K562 (cell line): ENCODE data around the gene PCK2. TPM values are rescaled to one million over a fixed set of nuclear protein-coding genes. Genes with fewer than 3 reads are reported as not detected.

Experiments
- ATAC-seq: fragments of 200-7000 bp; cut with Tn5 transposase; 3 replicates; pipeline ENCODE4 v1.9.1; 2020; ENCODE audit warnings: moderate library complexity
- BruUV-seq: library from RNA; stranded (reverse); fragments of 400-500 nt; replicated peaks from 2 replicates; lab custom pipeline; 2021; lab: Mats Ljungman, UMichigan
- CTCF ChIA-PET: fragments of 300-600 bp; formaldehyde crosslinking; extraction: SDS; loops from one replicate; lab custom pipeline; 2021; ENCODE audit warnings: low intra/inter-chr PET ratio; lab: Yijun Ruan, JAX
- POLR2A ChIA-PET: fragments of 300-600, 350-650 bp; sonication (Branson Sonifier 250); formaldehyde crosslinking; extraction: SDS; loops from one replicate; lab custom pipeline; 2021; ENCODE audit warnings: antibody characterized with exemption, inconsistent platforms; lab: Yijun Ruan, JAX
- DNase-seq, 4 experiments: peaks; one replicate each; pipeline versions ENCODE4 v3.0.0 to v3.0.0-alpha.2; 2011 to 2018; ENCODE audit warnings: low spot score in 3 of 4, mixed read lengths in 3 of 4; ENCODE audit errors: extremely low read depth in 1 of 4
- FAIRE-seq: peaks from 2 replicates; lab custom pipeline; 2011; peaks lifted over from hg19 to GRCh38; lab: Jason Lieb, UNC
- H2AFZ ChIP-seq: 2 replicates; pipeline ENCODE4 v1.6.0; 2011; ENCODE audit warnings: low read depth, low read length, control low read depth, inconsistent platforms
- H3K27ac ChIP-seq: fragments of 200-600 bp; 3 replicates; pipeline ENCODE4 v1.8.0; 2011; ENCODE audit warnings: low read depth, mild to moderate bottlenecking, control low read depth, inconsistent platforms, low read length, moderate library complexity, mixed read lengths; ENCODE audit errors: extremely low read depth
- H3K27me3 ChIP-seq, 2 experiments: fragments of 300-600 bp in 1 of 2; 2 replicates in 1 of 2; 3 replicates in 1 of 2; pipeline versions ENCODE4 v1.6.0 to v1.8.0; 2011; ENCODE audit warnings: inconsistent platforms in 2 of 2, low read length in 2 of 2, mild to moderate bottlenecking in 1 of 2, mixed read lengths in 1 of 2, moderate library complexity in 1 of 2; ENCODE audit not compliant: control insufficient read depth in 2 of 2, insufficient read depth in 2 of 2
- H3K36me3 ChIP-seq: fragments of 300-600 bp; 3 replicates; pipeline ENCODE4 v1.8.0; 2011; ENCODE audit warnings: mild to moderate bottlenecking, low read length, inconsistent platforms; ENCODE audit not compliant: control insufficient read depth, insufficient read depth
- H3K4me1 ChIP-seq, 2 experiments: fragments of 200-600 bp in 1 of 2; replicated peaks in 1 of 2; 2 replicates in 1 of 2; 3 replicates in 1 of 2; pipeline versions ENCODE4 v1.5.1 to v1.8.0; 2011; ENCODE audit warnings: inconsistent platforms in 2 of 2, low read length in 2 of 2, mild to moderate bottlenecking in 1 of 2, mixed read lengths in 1 of 2, moderate library complexity in 1 of 2; ENCODE audit not compliant: control insufficient read depth in 2 of 2, insufficient read depth in 2 of 2
- H3K4me2 ChIP-seq: 2 replicates; pipeline ENCODE4 v1.6.1; 2011; ENCODE audit warnings: low read length, control low read depth, inconsistent platforms, mixed read lengths; ENCODE audit not compliant: insufficient read depth
- H3K4me3 ChIP-seq: fragments of 200-600 bp; sonication (generic), shearing (Covaris generic); 2 replicates; pipeline ENCODE4 v1.5.1; 2016; ENCODE audit warnings: control low read depth, inconsistent platforms
- H3K79me2 ChIP-seq: fragments of 200-600 bp; 3 replicates; pipeline ENCODE4 v1.8.0; 2011; ENCODE audit warnings: low read length, inconsistent platforms; ENCODE audit not compliant: control insufficient read depth, insufficient read depth
- H3K9ac ChIP-seq, 2 experiments: 2 replicates each; pipeline versions ENCODE4 v1.6.0 to v1.6.1; 2011; ENCODE audit warnings: low read depth in 2 of 2, low read length in 2 of 2, control low read depth in 1 of 2, inconsistent platforms in 1 of 2, mild to moderate bottlenecking in 1 of 2, mixed read lengths in 1 of 2; ENCODE audit not compliant: insufficient read depth in 1 of 2
- H3K9me1 ChIP-seq: one replicate; pipeline ENCODE4 v1.6.0; 2011; ENCODE audit warnings: inconsistent platforms, mild to moderate bottlenecking, low read length, moderate library complexity; ENCODE audit not compliant: control insufficient read depth, insufficient read depth
- H3K9me3 ChIP-seq: replicated peaks from 2 replicates; pipeline ENCODE4 v1.5.1; 2011; ENCODE audit warnings: low read depth, low read length, inconsistent platforms; ENCODE audit not compliant: control insufficient read depth, insufficient read depth
- H4K20me1 ChIP-seq: replicated peaks from 2 replicates; pipeline ENCODE4 v1.6.1; 2011; ENCODE audit warnings: low read length, inconsistent platforms, mixed read lengths; ENCODE audit not compliant: control insufficient read depth, insufficient read depth
- DACH1 ChIP-seq: fragments of 450-650 bp; IDR thresholded peaks from 2 replicates; pipeline ENCODE4 v1.6.1; 2018; ENCODE audit not compliant: partially characterized antibody
- EP400 ChIP-seq: fragments of 450-650 bp; IDR thresholded peaks from 2 replicates; pipeline ENCODE4 v1.6.1; 2017; ENCODE audit warnings: antibody characterized with exemption, mild to moderate bottlenecking, moderate library complexity
- GABPB1 ChIP-seq: sonication (generic); formaldehyde crosslinking; IDR thresholded peaks from 2 replicates; pipeline ENCODE4 v1.8.0; 2022; ENCODE audit warnings: mild to moderate bottlenecking, missing genetic modification reagents
- KDM4B ChIP-seq, 2 experiments: fragments of 450-650 bp in 1 of 2; sonication (generic) in 1 of 2; IDR thresholded peaks; 2 replicates each; pipeline ENCODE4 v1.6.1; 2016 to 2017; ENCODE audit warnings: borderline replicate concordance in 2 of 2, antibody characterized with exemption in 1 of 2, low read depth in 1 of 2, mild to moderate bottlenecking in 1 of 2
- L3MBTL2 ChIP-seq: fragments of 450-650 bp; IDR thresholded peaks from 2 replicates; pipeline ENCODE4 v1.6.1; 2016; ENCODE audit warnings: mild to moderate bottlenecking, moderate library complexity
- NR1H2 ChIP-seq: sonication (generic); formaldehyde crosslinking; IDR thresholded peaks from 2 replicates; pipeline ENCODE4 v1.4.0; 2020; ENCODE audit warnings: mild to moderate bottlenecking, missing genetic modification reagents
- POLR2AphosphoS2 ChIP-seq: IDR thresholded peaks from 2 replicates; pipeline ENCODE4 v1.6.1; 2012; ENCODE audit warnings: low read length, improper control_type of control experiment
- SETDB1 ChIP-seq: IDR thresholded peaks from one replicate; pipeline ENCODE4 v1.6.1; 2012; ENCODE audit warnings: low read length, control low read depth, inconsistent platforms
- SUPT5H ChIP-seq: fragments of 450-650 bp; IDR thresholded peaks from 2 replicates; pipeline ENCODE4 v1.6.1; 2016
- ZNF197 ChIP-seq: fragments of 200-800 bp; sonication (Bioruptor generic); IDR thresholded peaks from 2 replicates; pipeline ENCODE4 v1.6.1; 2016; ENCODE audit warnings: low read depth, missing genetic modification characterization, missing compliant biosample characterization
- ZNF217 ChIP-seq: sonication (generic); formaldehyde crosslinking; IDR thresholded peaks from 2 replicates; pipeline ENCODE4 v1.8.0; 2022; ENCODE audit warnings: mild to moderate bottlenecking, missing genetic modification reagents
- WGBS: fragments of 100-300 bp; shearing (Covaris generic); methylation state at CpG from one replicate; pipeline ENCODE4 v1.1.6; 2016; ENCODE audit warnings: low coverage, mixed read lengths; ENCODE audit not compliant: insufficient coverage; ENCODE audit errors: missing lambda C conversion rate; 5-methylcytosine and 5-hydroxymethylcytosine counted together
- in situ Hi-C: fragments of 300-500 bp; cut with MboI; formaldehyde crosslinking; loops from 4 replicates; pipeline ENCODE4 v1.15.0; 2018; ENCODE audit warnings: inconsistent platforms, mixed read lengths
- intact Hi-C: fragments of 100-400 bp; cut with micrococcal nuclease; formaldehyde crosslinking; loops from 2 replicates; pipeline ENCODE4 v1.14.2; 2022
- polyA plus RNA-seq, 8 experiments: library from polyadenylated mRNA; depleted of rRNA in 4 of 8; stranded (reverse) in 5 of 8; unstranded in 3 of 8; fragments of >200 nt; fragmentation: Nextera tagmentation in 2 of 8; fragmentation: Illumina TruSeq in 1 of 8; extraction: Ambion mirVana in 2 of 8; extraction: Trizol in 1 of 8; gene quantifications; 2 replicates each; pipeline versions ENCODE4 v1.2.1 to v1.2.3, GENCODE V29; 2011 to 2014; ENCODE audit warnings: inconsistent platforms in 1 of 8, missing spikeins in 1 of 8
- total RNA-seq, 7 experiments: library from RNA; depleted of rRNA in 6 of 7; stranded (reverse); fragments of >200 nt in 6 of 7; fragmentation: Illumina TruSeq in 2 of 7; extraction: Trizol in 2 of 7; gene quantifications; 2 replicates each; pipeline versions ENCODE4 v1.2.1 to v1.2.3, GENCODE V29; 2011 to 2021; ENCODE audit warnings: low replicate concordance in 1 of 7
- TF ChIP-seq, protein P1 (sequence below): fragments of 450-650 bp; formaldehyde crosslinking; IDR thresholded peaks from 2 replicates; pipeline ENCODE4 v1.4.0; 2020; ENCODE audit warnings: mild to moderate bottlenecking, moderate library complexity
- TF ChIP-seq, protein P2 (sequence below): sonication (generic); formaldehyde crosslinking; IDR thresholded peaks from 2 replicates; pipeline ENCODE4 v1.8.0; 2022; ENCODE audit warnings: missing genetic modification reagents, mild to moderate bottlenecking, borderline replicate concordance
- TF ChIP-seq, protein P3 (sequence below): fragments of 450-650 bp; IDR thresholded peaks from 2 replicates; pipeline ENCODE4 v1.7.1; 2018; ENCODE audit warnings: mild to moderate bottlenecking, low read depth; ENCODE audit not compliant: partially characterized antibody
- TF ChIP-seq, protein P4 (sequence below): fragments of 150-350 bp; IDR thresholded peaks from 2 replicates; pipeline ENCODE4 v1.6.1; 2014; ENCODE audit warnings: low read depth, mild to moderate bottlenecking, low read length, borderline replicate concordance

The PCK2 gene
- total and polyA plus RNA-seq, 9 of the 15 experiments (the other 6 are each of a cell fraction or from before 2014, with no cell fraction given) = 3.3 to 60.9 (median 30.4) TPM

DNA sequence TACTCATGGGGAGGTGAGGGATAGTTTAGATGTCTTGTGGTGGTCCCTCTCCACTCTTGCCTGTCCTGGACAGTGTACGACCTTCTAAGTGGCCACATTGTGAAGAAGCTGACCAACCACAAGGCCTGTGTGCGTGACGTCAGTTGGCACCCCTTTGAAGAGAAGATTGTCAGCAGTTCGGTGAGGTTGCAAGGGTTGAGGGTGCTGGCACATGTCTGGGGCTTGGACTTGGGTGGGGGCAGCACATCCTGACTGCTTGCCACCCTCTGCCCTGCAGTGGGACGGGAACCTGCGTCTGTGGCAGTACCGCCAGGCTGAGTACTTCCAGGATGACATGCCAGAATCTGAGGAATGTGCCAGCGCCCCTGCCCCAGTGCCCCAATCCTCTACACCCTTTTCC, 28.8 kb downstream of the PCK2 start:
- FAIRE-seq (no peak), ATAC-seq (no peak; the same call in 2 of the 3 replicates), DNase-seq (no peak)
- H3K27me3 ChIP-seq = no peaks in the 10 kb centered on the region
- no peak overlapping the region for H3K4me2 ChIP-seq
- H3K9ac ChIP-seq = peak overlapping the region in 1 of 2 experiments; percentile 76; a peak in 2 of 4 replicates
- POLR2A ChIA-PET = interaction anchor here (1.5 kb wide), 1 partner anchor 18 kb away, joined by 3 read pairs; the partner anchor contains the start of gene EMC9
- H3K79me2 ChIP-seq = no peaks in the 10 kb centered on the region
- no peak overlapping the region for H3K4me3 ChIP-seq
- WGBS = 88% methylated on average over 6 of the region's 8 CpGs
- H3K9me3 ChIP-seq = no peaks in the 10 kb centered on the region
- no peak overlapping the region for H2AFZ ChIP-seq
- H3K4me1 ChIP-seq = peaks cover 6 to 12% of the 10 kb centered on the region in 2 experiments; a peak in 4 of 5 replicates
- intact Hi-C loops (no loop called here), in situ Hi-C loops (no loop called here)
- peaks cover 46% of the 10 kb centered on the region; the same call in 2 of the 3 replicates for H3K36me3 ChIP-seq
- no peak overlapping the region; the same call in 2 of the 3 replicates for H3K27ac ChIP-seq
- TF ChIP-seq DACH1 = no peak
- TF ChIP-seq, protein P1, sequence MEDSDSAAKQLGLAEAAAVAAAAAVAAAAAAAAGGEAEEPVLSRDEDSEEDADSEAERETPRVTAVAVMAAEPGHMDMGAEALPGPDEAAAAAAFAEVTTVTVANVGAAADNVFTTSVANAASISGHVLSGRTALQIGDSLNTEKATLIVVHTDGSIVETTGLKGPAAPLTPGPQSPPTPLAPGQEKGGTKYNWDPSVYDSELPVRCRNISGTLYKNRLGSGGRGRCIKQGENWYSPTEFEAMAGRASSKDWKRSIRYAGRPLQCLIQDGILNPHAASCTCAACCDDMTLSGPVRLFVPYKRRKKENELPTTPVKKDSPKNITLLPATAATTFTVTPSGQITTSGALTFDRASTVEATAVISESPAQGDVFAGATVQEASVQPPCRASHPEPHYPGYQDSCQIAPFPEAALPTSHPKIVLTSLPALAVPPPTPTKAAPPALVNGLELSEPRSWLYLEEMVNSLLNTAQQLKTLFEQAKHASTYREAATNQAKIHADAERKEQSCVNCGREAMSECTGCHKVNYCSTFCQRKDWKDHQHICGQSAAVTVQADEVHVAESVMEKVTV (CRISPR knock-in tag) = no peak
- no peak for TF ChIP-seq EP400
- TF ChIP-seq KDM4B (IDR thresholded peaks at IDR 0.05; ENCODE audit: borderline replicate concordance in 2 of 2, low read depth in 1 of 2) = no peak
- no peak for TF ChIP-seq ZNF217 (CRISPR knock-in tag)
- TF ChIP-seq ZNF197 (CRISPR knock-in tag) = no peak
- no peak for TF ChIP-seq L3MBTL2
- no peak for TF ChIP-seq SUPT5H
- no peak for TF ChIP-seq POLR2AphosphoS2
- TF ChIP-seq NR1H2 (CRISPR knock-in tag) = no peak
- TF ChIP-seq, protein P2, sequence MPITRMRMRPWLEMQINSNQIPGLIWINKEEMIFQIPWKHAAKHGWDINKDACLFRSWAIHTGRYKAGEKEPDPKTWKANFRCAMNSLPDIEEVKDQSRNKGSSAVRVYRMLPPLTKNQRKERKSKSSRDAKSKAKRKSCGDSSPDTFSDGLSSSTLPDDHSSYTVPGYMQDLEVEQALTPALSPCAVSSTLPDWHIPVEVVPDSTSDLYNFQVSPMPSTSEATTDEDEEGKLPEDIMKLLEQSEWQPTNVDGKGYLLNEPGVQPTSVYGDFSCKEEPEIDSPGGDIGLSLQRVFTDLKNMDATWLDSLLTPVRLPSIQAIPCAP (CRISPR knock-in tag) = no peak
- TF ChIP-seq, protein P3, sequence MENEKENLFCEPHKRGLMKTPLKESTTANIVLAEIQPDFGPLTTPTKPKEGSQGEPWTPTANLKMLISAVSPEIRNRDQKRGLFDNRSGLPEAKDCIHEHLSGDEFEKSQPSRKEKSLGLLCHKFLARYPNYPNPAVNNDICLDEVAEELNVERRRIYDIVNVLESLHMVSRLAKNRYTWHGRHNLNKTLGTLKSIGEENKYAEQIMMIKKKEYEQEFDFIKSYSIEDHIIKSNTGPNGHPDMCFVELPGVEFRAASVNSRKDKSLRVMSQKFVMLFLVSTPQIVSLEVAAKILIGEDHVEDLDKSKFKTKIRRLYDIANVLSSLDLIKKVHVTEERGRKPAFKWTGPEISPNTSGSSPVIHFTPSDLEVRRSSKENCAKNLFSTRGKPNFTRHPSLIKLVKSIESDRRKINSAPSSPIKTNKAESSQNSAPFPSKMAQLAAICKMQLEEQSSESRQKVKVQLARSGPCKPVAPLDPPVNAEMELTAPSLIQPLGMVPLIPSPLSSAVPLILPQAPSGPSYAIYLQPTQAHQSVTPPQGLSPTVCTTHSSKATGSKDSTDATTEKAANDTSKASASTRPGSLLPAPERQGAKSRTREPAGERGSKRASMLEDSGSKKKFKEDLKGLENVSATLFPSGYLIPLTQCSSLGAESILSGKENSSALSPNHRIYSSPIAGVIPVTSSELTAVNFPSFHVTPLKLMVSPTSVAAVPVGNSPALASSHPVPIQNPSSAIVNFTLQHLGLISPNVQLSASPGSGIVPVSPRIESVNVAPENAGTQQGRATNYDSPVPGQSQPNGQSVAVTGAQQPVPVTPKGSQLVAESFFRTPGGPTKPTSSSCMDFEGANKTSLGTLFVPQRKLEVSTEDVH = no peak
- TF ChIP-seq SETDB1 = no peak
- TF ChIP-seq GABPB1 (CRISPR knock-in tag) = no peak
- TF ChIP-seq, protein P4, sequence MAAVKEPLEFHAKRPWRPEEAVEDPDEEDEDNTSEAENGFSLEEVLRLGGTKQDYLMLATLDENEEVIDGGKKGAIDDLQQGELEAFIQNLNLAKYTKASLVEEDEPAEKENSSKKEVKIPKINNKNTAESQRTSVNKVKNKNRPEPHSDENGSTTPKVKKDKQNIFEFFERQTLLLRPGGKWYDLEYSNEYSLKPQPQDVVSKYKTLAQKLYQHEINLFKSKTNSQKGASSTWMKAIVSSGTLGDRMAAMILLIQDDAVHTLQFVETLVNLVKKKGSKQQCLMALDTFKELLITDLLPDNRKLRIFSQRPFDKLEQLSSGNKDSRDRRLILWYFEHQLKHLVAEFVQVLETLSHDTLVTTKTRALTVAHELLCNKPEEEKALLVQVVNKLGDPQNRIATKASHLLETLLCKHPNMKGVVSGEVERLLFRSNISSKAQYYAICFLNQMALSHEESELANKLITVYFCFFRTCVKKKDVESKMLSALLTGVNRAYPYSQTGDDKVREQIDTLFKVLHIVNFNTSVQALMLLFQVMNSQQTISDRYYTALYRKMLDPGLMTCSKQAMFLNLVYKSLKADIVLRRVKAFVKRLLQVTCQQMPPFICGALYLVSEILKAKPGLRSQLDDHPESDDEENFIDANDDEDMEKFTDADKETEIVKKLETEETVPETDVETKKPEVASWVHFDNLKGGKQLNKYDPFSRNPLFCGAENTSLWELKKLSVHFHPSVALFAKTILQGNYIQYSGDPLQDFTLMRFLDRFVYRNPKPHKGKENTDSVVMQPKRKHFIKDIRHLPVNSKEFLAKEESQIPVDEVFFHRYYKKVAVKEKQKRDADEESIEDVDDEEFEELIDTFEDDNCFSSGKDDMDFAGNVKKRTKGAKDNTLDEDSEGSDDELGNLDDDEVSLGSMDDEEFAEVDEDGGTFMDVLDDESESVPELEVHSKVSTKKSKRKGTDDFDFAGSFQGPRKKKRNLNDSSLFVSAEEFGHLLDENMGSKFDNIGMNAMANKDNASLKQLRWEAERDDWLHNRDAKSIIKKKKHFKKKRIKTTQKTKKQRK = no peak
- TF ChIP-seq, all 486 proteins: peak for 0
- H3K9me1 ChIP-seq = no peaks in the 10 kb centered on the region
- BruUV-seq = no TSS peak
- no peaks in the 10 kb centered on the region for H4K20me1 ChIP-seq
- CTCF ChIA-PET = no interaction called here
